GM12875 (cell line): ENCODE measurements around the gene TMOD1.

Source experiments
- H3K4me3 ChIP-seq: one replicate; pipeline ENCODE4 v1.5.1; 2011; ENCODE audit warnings: low read depth, low read length, control low read depth
- CTCF ChIP-seq: IDR thresholded peaks from 2 replicates; pipeline ENCODE4 v1.5.1; 2011; ENCODE audit warnings: low read depth, mild to moderate bottlenecking, control low read depth, inconsistent platforms, low read length, moderate library complexity, borderline replicate concordance; ENCODE audit not compliant: insufficient read depth

The TMOD1 gene

GRCh38 chr9:97470076-97470475 lies 31.4 kb upstream of the TMOD1 start:
- no peak overlapping the region for H3K4me3 ChIP-seq
- peak; percentile 34; the same call in 1 of the 2 replicates for TF ChIP-seq CTCF

GRCh38 chr9:97473717-97474116 lies 27.7 kb upstream of the TMOD1 start:
- TF ChIP-seq CTCF, result no peak
- H3K4me3 ChIP-seq, result no peak overlapping the region

GRCh38 chr9:97474372-97474925 lies 27.0 kb upstream of the TMOD1 start:
- H3K4me3 ChIP-seq, result no peak overlapping the region
- no peak for TF ChIP-seq CTCF

- no peak overlapping the region for H3K4me3 ChIP-seq
- TF ChIP-seq CTCF, result no peak
These were observed 26.4 kb upstream of the TMOD1 start for GRCh38 chr9:97475059-97475458.

- no peak for TF ChIP-seq CTCF
- no peak overlapping the region for H3K4me3 ChIP-seq
These were observed 23.0 kb upstream of the TMOD1 start for GRCh38 chr9:97478301-97478981.

GRCh38 chr9:97479496-97480159 lies 21.8 kb upstream of the TMOD1 start:
- H3K4me3 ChIP-seq, result no peak overlapping the region
- TF ChIP-seq CTCF, result no peak

- no peak for TF ChIP-seq CTCF
- H3K4me3 ChIP-seq, result no peak overlapping the region
These were observed 21.3 kb upstream of the TMOD1 start for GRCh38 chr9:97480174-97480573.
